ENCODE results near the gene CAMTA1. TPM values are rescaled to one million over a fixed set of nuclear protein-coding genes. Genes with fewer than 3 reads are reported as not detected.

The CAMTA1 gene
- total and polyA plus RNA-seq, 4 donors: 90.5 to 236 (median 195) TPM

DNA sequence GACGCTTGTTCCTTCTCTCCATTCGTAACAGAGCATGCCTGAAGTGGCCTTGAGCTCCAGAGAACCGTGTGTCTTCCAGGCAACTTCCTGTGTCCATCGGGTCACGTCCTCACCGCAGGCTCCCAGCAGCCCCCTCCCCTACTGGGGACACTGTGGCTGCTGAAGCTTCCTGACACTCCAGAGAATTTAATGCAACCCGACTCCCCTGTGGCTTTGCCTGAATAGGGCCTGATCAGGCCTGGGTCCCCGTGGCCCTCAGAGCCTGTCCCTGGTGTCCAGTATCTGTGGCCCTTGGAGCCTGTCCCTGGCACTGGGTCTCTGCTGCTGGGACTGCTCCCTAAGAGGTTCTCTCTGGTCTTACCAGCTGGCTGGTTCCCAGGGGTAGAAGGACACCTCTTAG lies 766.2 kb downstream of the CAMTA1 start:
- Histone ChIP-seq H3K27me3 (ENCODE audit: control insufficient read depth, insufficient read depth, low read length) (no peaks in the 10 kb centered on the region), H3K27ac (ENCODE audit: low read depth, low read length) (no peak overlapping the region), H3K4me1 (ENCODE audit: control insufficient read depth, insufficient read depth, low read length) (peaks cover 26% of the 10 kb centered on the region), H3K4me3 (ENCODE audit: low read depth, low read length) (no peak overlapping the region), H3K36me3 (ENCODE audit: control insufficient read depth, insufficient read depth, low read length) (peaks cover under 1% of the 10 kb centered on the region), H3K9me3 (ENCODE audit: control insufficient read depth, insufficient read depth, low read length) (no peaks in the 10 kb centered on the region)
- DNase-seq (ENCODE audit: low read depth in 4 of 6, low spot score in 6 of 6): no peak
- 63% methylated on average over 8 of the region's 8 CpGs for WGBS (ENCODE audit: insufficient coverage)

DNA sequence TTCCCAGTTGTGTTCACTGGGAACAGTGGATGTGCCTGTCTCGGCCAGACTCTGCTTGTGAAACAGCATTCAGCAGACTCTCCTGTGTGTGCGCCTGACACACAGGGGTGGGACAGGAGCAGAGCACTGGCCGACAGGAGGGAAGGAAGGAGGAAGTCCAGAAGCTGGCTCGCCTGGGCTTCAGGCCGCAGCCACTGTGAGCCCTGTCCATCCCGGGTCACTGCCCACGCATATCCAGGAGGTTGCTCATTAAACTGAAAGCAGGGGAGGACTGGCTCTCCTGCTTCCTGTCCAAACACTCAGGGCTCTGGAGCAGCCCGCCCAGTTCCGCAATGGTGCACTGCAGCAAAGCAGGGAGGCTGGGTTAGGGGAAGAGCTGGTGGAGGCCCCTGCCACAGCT lies 767.1 kb downstream of the CAMTA1 start:
- Histone ChIP-seq H3K9me3 (ENCODE audit: control insufficient read depth, insufficient read depth, low read length) (no peaks in the 10 kb centered on the region), H3K4me3 (ENCODE audit: low read depth, low read length) (no peak overlapping the region), H3K27ac (ENCODE audit: low read depth, low read length) (no peak overlapping the region), H3K36me3 (ENCODE audit: control insufficient read depth, insufficient read depth, low read length) (peaks cover 4% of the 10 kb centered on the region), H3K27me3 (ENCODE audit: control insufficient read depth, insufficient read depth, low read length) (no peaks in the 10 kb centered on the region), H3K4me1 (ENCODE audit: control insufficient read depth, insufficient read depth, low read length) (peaks cover 31% of the 10 kb centered on the region)
- DNase-seq (ENCODE audit: low read depth in 4 of 6, low spot score in 6 of 6): no peak
- 61% methylated on average over 9 of the region's 9 CpGs for WGBS (ENCODE audit: insufficient coverage)

DNA sequence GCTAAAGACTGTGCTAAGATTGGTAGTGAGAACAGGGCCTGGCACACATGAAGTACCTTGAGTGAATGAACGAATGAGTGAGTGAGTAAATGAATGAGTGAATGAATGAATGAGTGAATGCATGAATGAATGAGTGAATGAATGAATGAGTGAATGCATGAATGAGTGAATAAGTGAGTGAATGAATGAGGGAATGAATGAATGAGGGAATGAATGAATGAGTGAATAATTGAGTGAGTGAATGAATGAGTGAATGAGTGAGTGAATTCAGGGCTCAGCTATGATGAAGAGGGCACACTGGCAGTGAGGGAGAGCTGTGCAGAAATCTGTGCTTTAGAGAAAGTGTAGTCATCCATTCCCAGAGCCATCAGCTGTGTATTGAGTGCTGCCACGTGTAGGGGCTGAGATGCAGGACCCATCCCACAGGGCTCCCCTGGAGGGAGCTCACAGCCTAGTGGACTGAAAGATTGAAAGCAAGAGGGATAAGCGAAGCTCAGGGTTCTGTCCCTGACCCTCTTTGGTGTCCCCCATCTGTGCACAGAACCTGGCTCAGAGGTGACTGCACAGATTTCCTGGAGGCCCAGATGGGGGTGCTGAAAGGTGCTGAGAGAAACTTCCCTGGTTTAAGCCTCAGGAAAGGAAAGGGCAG lies 767.9 kb downstream of the CAMTA1 start:
- Histone ChIP-seq H3K27me3 (ENCODE audit: control insufficient read depth, insufficient read depth, low read length) (no peaks in the 10 kb centered on the region), H3K9me3 (ENCODE audit: control insufficient read depth, insufficient read depth, low read length) (no peaks in the 10 kb centered on the region), H3K36me3 (ENCODE audit: control insufficient read depth, insufficient read depth, low read length) (peaks cover 4% of the 10 kb centered on the region), H3K4me1 (ENCODE audit: control insufficient read depth, insufficient read depth, low read length) (peaks cover 39% of the 10 kb centered on the region), H3K27ac (ENCODE audit: low read depth, low read length) (no peak overlapping the region), H3K4me3 (ENCODE audit: low read depth, low read length) (no peak overlapping the region)
- 73% methylated on average over 3 of the region's 3 CpGs for WGBS (ENCODE audit: insufficient coverage)
- no peak for DNase-seq (ENCODE audit: low read depth in 4 of 6, low spot score in 6 of 6)

DNA sequence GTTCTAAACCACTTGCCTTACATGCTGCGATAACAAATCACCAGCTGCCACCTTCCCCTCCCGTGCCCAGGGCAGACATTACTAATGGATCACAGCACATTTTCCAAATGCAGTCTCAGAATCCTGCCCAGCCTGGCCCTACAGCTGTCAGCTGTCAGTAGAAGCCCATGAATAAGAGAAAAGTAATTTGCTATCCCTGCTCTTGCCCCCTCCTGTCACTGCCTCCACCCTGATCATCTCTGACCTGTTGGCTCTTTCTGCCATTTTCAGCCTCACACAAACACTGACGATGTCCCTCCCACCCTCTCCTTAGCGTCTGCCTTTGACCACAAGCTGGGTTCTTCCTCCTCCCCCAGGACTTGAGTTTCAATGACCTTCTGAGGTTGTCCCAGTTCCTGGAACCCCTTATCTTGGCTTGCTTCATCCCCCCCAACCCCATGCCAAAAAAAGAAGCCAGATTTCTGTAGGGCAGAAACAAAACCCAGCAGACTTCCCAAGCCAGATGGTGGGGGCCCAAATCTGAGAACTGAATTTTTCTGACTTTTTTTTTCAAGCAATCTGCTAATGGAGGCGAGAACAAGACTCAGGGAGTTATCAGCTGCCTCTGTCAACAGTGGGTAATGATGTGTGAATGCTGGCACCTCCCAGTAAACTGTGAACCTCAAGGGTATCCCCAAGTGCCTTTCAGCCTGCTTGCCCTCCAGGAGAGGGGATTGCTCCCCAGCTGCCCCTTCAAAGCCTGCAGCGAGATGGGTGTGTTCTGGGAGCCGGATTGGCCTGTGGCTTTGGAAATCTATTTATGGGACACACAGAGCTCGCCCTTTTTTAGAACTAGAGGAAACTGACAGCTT lies 769.4 kb downstream of the CAMTA1 start:
- WGBS (ENCODE audit: insufficient coverage): 61% methylated on average over 7 of the region's 8 CpGs
- H3K36me3 ChIP-seq (ENCODE audit: control insufficient read depth, insufficient read depth, low read length): peaks cover 4% of the 10 kb centered on the region
- peak in 1 of 6 donors; percentile 88 for DNase-seq (ENCODE audit: low read depth in 4 of 6, low spot score in 6 of 6)
- peaks cover 49% of the 10 kb centered on the region for H3K4me1 ChIP-seq (ENCODE audit: control insufficient read depth, insufficient read depth, low read length)
- H3K27ac ChIP-seq (ENCODE audit: low read depth, low read length): no peak overlapping the region
- no peak overlapping the region for H3K4me3 ChIP-seq (ENCODE audit: low read depth, low read length)
- H3K9me3 ChIP-seq (ENCODE audit: control insufficient read depth, insufficient read depth, low read length): no peaks in the 10 kb centered on the region
- H3K27me3 ChIP-seq (ENCODE audit: control insufficient read depth, insufficient read depth, low read length): no peaks in the 10 kb centered on the region

DNA sequence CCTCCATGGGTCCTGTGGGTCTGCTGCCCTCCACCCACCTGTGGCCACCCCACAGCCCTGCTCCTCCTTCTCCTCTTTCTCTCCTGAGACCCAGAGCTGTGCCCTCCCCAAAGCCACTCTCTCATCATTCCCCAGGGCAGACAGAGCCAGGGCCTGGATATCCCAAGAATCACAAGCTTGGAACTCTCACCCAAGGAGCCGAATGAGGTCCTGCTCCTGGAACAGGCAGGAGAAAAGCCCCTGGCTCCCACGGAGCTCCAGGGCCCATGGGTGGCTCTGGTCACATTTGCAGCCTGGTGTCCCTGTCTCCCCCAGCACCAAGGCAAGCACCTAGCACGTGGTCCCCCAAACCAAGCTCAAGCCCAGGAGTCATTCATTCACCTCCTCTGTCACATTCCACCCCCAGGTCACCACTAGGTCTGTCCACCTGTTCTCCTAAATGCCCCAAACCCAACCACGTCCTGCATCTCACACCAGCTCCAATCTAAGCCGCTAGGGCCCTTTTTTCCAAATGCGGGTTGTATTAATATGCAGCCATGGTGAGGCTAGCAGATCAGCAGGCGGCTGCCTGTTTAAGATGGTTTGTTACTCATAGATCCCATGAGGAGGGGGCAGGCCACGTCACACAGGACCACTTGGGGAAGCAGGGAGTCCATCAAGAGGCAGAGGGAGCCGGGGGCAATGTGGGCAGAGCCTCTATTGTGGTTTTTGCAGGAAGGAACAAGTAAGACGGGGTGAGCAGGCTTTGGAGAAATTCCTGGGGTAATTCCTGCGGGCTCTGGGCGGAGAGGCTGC lies 770.3 kb downstream of the CAMTA1 start:
- WGBS (ENCODE audit: insufficient coverage): 67% methylated on average over 10 of the region's 12 CpGs
- Histone ChIP-seq H3K4me3 (ENCODE audit: low read depth, low read length) (no peak overlapping the region), H3K4me1 (ENCODE audit: control insufficient read depth, insufficient read depth, low read length) (peaks cover 52% of the 10 kb centered on the region), H3K27ac (ENCODE audit: low read depth, low read length) (no peak overlapping the region), H3K27me3 (ENCODE audit: control insufficient read depth, insufficient read depth, low read length) (no peaks in the 10 kb centered on the region), H3K36me3 (ENCODE audit: control insufficient read depth, insufficient read depth, low read length) (peaks cover 4% of the 10 kb centered on the region), H3K9me3 (ENCODE audit: control insufficient read depth, insufficient read depth, low read length) (no peaks in the 10 kb centered on the region)
- DNase-seq (ENCODE audit: low read depth in 4 of 6, low spot score in 6 of 6): no peak

DNA sequence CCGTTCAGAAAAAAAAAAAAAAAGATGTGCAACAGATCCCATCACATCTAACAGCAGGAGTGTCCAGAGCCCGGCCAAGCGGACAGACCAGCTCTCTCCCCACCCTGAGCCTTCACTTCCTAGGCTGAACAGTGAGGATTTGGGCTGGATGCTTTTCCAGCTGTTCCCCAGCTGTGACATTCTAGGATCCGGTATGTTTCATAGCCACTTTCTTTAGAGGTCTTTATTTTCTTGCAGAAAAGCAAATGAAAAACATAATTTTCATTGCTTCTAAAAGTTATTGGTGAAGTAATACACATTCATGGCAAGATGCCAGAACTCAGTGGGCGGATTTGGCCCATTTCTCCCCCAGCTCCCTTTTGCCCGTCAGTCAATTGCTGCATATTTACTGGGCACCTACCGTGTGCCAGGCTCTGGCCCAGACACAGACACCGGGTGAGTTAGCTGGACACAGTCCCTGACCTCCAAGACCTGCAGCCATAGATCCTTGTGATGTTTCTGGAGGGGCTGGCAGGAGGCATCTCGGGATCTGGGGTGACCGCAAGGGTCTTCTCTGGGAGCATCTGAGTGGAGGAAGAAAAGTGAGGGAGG lies 772.1 kb downstream of the CAMTA1 start:
- no peaks in the 10 kb centered on the region for H3K9me3 ChIP-seq (ENCODE audit: control insufficient read depth, insufficient read depth, low read length)
- no peaks in the 10 kb centered on the region for H3K27me3 ChIP-seq (ENCODE audit: control insufficient read depth, insufficient read depth, low read length)
- peaks cover 8% of the 10 kb centered on the region for H3K36me3 ChIP-seq (ENCODE audit: control insufficient read depth, insufficient read depth, low read length)
- peak in 2 of 6 donors; percentile 31 to 60 for DNase-seq (ENCODE audit: low read depth in 4 of 6, low spot score in 6 of 6)
- 43% methylated on average over 8 of the region's 10 CpGs for WGBS (ENCODE audit: insufficient coverage)
- peaks cover 52% of the 10 kb centered on the region for H3K4me1 ChIP-seq (ENCODE audit: control insufficient read depth, insufficient read depth, low read length)
- H3K27ac ChIP-seq (ENCODE audit: low read depth, low read length): no peak overlapping the region
- H3K4me3 ChIP-seq (ENCODE audit: low read depth, low read length): no peak overlapping the region

DNA sequence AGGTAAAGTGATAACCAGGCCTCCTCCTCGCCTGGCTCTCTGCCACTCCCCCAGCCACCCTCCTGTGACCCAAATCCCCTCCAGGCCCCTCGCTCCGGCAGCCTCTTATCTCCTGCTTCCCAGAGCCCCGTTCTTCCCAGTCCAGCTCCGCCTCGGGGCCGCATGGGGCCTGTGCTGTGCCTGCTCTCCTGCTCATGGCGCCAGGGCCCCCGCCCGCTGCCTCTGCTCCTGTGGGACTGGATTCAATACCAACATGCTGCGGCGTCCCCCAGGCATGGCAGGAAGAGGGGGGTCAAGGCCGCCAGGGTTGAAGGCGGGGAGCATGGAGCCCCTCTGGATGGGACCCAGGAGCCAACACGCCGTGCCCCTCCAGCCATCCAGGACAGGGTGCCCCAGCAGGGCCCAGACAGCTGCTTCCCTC lies 772.8 kb downstream of the CAMTA1 start:
- Histone ChIP-seq H3K4me3 (ENCODE audit: low read depth, low read length) (no peak overlapping the region), H3K9me3 (ENCODE audit: control insufficient read depth, insufficient read depth, low read length) (no peaks in the 10 kb centered on the region), H3K36me3 (ENCODE audit: control insufficient read depth, insufficient read depth, low read length) (peaks cover 8% of the 10 kb centered on the region), H3K27ac (ENCODE audit: low read depth, low read length) (peak overlapping the region; percentile 15), H3K4me1 (ENCODE audit: control insufficient read depth, insufficient read depth, low read length) (peaks cover 48% of the 10 kb centered on the region), H3K27me3 (ENCODE audit: control insufficient read depth, insufficient read depth, low read length) (no peaks in the 10 kb centered on the region)
- no peak for DNase-seq (ENCODE audit: low read depth in 4 of 6, low spot score in 6 of 6)
- 43% methylated on average over 16 of the region's 16 CpGs for WGBS (ENCODE audit: insufficient coverage)

DNA sequence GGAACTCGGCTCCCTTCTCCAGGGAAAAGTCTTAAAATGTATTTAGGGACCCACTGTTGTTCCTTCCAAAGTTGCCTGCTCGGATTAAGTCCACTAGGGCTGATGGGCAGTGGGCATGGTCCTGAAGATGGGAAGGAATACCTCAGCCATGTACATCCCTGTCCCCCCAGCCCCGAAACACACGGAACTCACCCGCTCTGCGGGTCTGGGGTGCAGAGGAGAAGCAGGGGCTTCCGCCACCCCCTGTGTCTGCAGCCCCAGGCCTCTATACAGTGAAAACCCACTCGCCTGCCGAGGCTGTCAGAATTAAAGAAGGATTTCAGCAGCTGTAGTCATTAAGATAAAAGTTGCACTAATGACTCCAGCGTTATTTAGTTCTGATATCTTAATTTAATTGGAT lies 773.2 kb downstream of the CAMTA1 start:
- peaks cover 8% of the 10 kb centered on the region for H3K36me3 ChIP-seq (ENCODE audit: control insufficient read depth, insufficient read depth, low read length)
- no peaks in the 10 kb centered on the region for H3K9me3 ChIP-seq (ENCODE audit: control insufficient read depth, insufficient read depth, low read length)
- peaks cover 48% of the 10 kb centered on the region for H3K4me1 ChIP-seq (ENCODE audit: control insufficient read depth, insufficient read depth, low read length)
- H3K27me3 ChIP-seq (ENCODE audit: control insufficient read depth, insufficient read depth, low read length): no peaks in the 10 kb centered on the region
- no peak overlapping the region for H3K4me3 ChIP-seq (ENCODE audit: low read depth, low read length)
- 85% methylated on average over 4 of the region's 10 CpGs for WGBS (ENCODE audit: insufficient coverage)
- peak in 1 of 6 donors; percentile 72 for DNase-seq (ENCODE audit: low read depth in 4 of 6, low spot score in 6 of 6)
- H3K27ac ChIP-seq (ENCODE audit: low read depth, low read length): peak overlapping the region; percentile 15
